GM21360 (cell line): ENCODE data around the gene TXLNG.

Experiments used
- ATAC-seq: cut with Tn5 transposase; IDR thresholded peaks from one replicate; pipeline ENCODE4 v1.9.1; 2021; ENCODE audit warnings: mild to moderate bottlenecking, moderate library complexity; ENCODE audit not compliant: unreplicated experiment

TXLNG gene

DNA sequence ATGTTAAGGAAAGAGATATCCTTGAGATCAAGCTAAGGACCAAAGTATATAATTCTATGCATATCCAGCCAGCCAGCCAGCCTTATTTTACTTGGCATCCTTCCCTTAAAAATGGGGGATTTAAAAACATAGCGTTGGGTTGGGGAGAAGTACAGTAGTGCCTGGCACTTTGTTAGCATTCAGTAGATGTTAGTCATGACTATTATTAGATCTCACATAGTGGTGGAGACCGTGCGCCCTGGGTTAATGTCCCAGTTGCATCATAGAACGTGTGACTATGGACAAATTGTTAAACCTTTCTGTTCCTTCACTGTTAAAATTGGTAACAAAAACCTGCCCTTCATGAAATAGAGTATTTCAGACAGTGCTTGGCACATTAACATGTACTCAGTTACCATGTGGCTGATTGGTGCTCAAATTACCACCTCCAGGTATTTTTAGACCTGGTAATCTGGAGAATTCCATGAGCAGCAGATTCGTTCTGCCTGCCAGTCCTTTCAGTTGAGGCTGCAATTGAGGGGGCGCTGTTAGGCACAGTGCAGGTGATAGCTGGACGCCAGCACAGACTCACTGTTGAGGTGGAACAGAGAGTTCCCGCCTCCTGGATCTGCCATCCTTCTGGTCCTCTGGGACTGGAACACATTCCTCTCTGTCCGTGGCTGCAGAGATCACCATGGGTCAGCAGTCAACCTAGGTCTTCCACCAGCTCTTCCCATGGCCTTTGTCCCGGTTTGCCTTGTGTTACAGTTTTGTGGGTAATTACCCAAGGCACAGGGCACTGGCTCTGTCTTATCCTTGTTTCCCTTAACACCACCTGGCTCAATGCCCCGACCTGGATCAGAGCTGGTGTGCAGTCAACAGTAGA lies 52.2 kb downstream of the TXLNG start:
- no peak for ATAC-seq

GRCh38 chrX:16839219-16839851 lies 53.1 kb downstream of the TXLNG start:
- ATAC-seq: no peak

DNA sequence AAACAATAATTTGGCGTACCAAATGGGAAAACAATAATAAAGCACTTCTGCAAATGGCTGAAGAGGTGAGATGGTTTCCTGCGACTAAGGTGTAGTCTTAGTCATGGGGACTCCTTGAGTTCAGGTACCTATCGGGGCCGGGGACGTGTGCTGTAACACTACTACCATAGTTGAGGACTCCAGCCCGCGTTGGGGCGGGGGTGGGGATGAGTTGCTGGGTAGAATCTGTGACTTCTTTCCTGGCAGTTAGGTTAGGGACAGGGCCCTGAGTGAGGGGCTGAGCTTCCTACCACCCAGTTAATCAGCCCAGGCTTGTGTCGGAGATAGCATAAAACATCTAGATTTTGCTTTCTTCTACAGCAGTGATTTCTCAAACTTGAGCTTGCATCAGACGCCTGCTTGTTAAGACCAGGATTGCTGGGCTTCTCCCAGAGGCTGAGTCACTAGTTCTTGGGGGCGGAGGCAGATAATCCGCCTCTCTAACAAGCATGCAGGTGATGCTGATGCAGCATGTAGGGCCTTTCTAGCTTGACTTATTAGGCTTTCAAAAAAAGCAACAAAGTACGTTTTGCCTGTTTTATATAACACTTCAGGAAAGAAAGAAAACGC lies 53.7 kb downstream of the TXLNG start:
- ATAC-seq: no peak

GRCh38 chrX:16842684-16843083 lies 56.4 kb downstream of the TXLNG start:
- no peak for ATAC-seq

GRCh38 chrX:16843208-16843909 lies 57.1 kb downstream of the TXLNG start:
- ATAC-seq: no peak

- ATAC-seq: no peak
Observed at GRCh38 chrX:16845686-16846085, 59.4 kb downstream of the TXLNG start.

GRCh38 chrX:16848541-16848940 lies 62.3 kb downstream of the TXLNG start:
- no peak for ATAC-seq

GRCh38 chrX:16851421-16851820 lies 65.2 kb downstream of the TXLNG start:
- ATAC-seq: no peak

DNA sequence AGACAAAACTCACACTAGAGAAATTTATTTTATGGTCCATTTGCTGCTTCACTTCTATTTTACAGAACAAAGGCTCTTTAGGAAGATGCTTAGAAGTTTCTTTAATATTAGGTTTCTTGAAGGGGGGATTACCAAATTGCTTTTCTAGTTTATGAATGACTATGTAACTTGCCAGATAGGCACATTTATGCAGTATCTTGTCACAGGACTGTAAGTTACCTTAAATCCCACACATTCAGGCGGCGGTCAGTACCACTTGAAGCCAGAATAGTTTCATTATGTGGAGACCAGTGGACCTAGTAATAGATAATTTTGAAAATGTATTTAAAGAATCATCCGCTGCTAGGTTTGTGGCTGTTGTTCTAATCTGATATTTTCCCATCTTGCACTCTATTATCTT lies 65.6 kb downstream of the TXLNG start:
- ATAC-seq: no peak

- no peak for ATAC-seq
Observed at GRCh38 chrX:16852617-16853179, 66.4 kb downstream of the TXLNG start.

GRCh38 chrX:16853537-16853936 lies 67.3 kb downstream of the TXLNG start:
- ATAC-seq: no peak

GRCh38 chrX:16855363-16856075 lies 69.3 kb downstream of the TXLNG start:
- peak; percentile 32 for ATAC-seq

- ATAC-seq: peak; percentile 48
Observed at GRCh38 chrX:16856076-16856404, 69.8 kb downstream of the TXLNG start.

DNA sequence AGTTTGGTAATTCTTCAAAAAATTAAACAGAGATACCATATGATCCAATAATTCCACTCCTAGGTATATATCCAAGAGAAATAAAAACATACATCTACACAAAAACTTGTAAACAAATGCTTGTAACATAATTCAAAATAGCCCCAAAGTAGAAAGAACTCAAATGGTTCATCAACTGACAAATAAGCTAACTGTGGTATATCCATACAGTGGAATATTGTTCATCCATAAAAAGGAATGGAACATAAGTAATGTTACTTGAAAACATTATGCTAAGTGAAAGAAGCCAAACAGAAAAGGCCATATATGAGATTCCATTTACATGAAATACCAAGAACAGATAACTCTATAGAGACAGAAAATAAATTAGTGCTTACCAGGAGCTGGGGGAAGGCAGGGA lies 70.5 kb downstream of the TXLNG start:
- no peak for ATAC-seq

GRCh38 chrX:16862829-16863228 lies 76.6 kb downstream of the TXLNG start:
- no peak for ATAC-seq

DNA sequence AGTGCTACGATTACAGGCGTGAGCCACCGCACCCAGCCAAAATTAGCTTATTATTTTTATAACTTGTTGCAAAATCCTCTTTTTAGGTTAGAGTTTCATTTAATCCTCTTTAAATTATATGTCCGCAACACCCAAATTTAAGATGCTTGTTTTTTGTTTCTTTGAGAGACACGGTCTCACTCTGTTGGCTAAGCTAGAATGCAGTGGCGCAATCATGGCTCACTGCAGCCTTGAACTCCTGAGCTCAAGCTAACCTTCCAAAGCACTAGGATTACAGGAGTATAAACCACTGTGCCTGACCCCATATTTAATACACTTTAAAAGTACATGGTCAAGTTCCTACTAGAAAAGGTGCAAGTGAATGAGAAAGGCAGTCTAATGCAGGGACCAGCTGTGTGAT lies 81.7 kb downstream of the TXLNG start:
- no peak for ATAC-seq

GRCh38 chrX:16868920-16869319 lies 82.7 kb downstream of the TXLNG start:
- ATAC-seq: no peak

DNA sequence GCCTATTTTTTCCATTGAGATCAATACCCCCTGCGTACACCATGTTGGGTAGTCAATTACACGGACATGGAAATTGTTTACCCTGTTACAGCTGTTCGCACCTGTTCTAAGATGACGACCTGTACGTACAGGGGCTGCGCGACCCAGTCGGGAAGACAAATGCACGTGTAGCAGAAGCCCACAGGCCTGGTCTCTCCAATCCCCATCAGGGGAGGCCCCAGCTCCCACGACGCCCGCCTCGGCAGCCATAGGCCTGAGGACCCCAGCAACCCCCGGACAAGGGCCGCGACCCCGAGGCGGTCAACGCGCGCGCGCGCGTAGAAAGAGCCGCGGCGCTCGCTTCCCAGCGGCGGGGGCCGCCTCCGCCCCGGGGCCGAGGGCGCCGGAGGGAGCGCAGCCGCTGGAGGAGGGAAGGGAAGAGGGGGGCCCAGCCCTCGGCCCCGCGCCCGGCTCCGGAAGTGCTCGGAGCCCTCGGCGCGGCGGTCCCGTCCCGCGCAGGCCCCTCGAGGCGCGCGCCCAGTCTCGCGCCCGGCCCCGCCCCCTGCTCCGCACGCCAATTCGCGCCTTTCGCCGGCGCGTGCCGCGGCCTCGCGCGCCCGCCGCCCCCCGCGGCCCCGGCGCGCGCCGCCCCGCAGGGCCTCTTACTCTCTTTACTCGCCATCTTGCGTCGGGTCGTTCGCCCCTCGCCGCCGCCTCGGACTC lies 83.3 kb downstream of the TXLNG start:
- ATAC-seq: peak; percentile 41

GRCh38 chrX:16870095-16870861 lies 84.0 kb downstream of the TXLNG start, which contains the start of gene RBBP7:
TSS of gene RBBP7 (minus strand) at chrX:16870362. CDS start at chrX:16870053, 309 bp downstream.
- peak; percentile 85 for ATAC-seq
